Ovary (tissue), 3 donors: ENCODE data around the gene RBBP9.

Experiments used
- EP300 ChIP-seq: sonication (generic); formaldehyde crosslinking; IDR thresholded peaks from one replicate; pipeline ENCODE4 v1.6.1; 2017; ENCODE audit warnings: antibody characterized with exemption
- POLR2A ChIP-seq: fragments of 450-650 bp; IDR thresholded peaks from one replicate; pipeline ENCODE4 v1.6.1; 2017; ENCODE audit warnings: antibody characterized with exemption, mild to moderate bottlenecking, moderate library complexity
- TF ChIP-seq, protein P1 (sequence below), 3 donors: fragments of 450-650 bp in 2 of 3; fragments of 200-600 bp in 1 of 3; IDR thresholded peaks; one replicate each; pipeline versions ENCODE4 v1.5.1 to v1.8.0; 2016 to 2022; ENCODE audit warnings: antibody characterized with exemption in 3 of 3, mild to moderate bottlenecking in 1 of 3
- donor health status: DM: no; HTN: no; CAD: no.

- TF ChIP-seq, protein P1, sequence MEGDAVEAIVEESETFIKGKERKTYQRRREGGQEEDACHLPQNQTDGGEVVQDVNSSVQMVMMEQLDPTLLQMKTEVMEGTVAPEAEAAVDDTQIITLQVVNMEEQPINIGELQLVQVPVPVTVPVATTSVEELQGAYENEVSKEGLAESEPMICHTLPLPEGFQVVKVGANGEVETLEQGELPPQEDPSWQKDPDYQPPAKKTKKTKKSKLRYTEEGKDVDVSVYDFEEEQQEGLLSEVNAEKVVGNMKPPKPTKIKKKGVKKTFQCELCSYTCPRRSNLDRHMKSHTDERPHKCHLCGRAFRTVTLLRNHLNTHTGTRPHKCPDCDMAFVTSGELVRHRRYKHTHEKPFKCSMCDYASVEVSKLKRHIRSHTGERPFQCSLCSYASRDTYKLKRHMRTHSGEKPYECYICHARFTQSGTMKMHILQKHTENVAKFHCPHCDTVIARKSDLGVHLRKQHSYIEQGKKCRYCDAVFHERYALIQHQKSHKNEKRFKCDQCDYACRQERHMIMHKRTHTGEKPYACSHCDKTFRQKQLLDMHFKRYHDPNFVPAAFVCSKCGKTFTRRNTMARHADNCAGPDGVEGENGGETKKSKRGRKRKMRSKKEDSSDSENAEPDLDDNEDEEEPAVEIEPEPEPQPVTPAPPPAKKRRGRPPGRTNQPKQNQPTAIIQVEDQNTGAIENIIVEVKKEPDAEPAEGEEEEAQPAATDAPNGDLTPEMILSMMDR (IDR thresholded peaks at IDR 0.05) = no peak
- TF ChIP-seq POLR2A (no peak), EP300 (no peak)
Observed at GRCh38 chr20:18496740-18497592, at the start of gene RBBP9.
